ENCODE data around the gene SIPA1.
A peak's percentile ranks its signal among the peaks of the same experiment; 100 is the strongest.
"Not testable (repeated sequence)": the region's sequence is repeated elsewhere in the genome, so short reads cannot be mapped to it uniquely, and the experiment has no call there.

Gene SIPA1

DNA sequence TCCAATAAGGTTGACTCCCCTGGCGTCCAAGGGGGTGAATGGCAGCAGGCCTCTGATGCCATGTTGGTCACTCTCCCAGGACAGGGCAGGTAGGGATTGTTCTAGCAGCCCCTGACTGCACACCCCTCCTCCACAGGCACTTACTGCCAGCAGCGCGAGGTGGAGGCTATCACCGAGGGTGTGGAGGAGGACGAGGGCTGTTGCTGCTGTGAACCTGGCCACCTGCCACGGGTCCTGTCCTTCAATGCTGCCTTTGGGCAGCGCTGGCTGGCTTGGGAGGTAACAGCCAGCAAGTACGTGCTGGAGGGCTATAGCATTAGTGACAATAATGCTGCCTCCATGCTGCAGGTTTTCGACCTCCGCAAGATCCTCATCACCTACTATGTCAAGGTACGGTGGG lies 7.7 kb upstream of the SIPA1 start:
- no peaks in the 10 kb centered on the region for H3K9me3 ChIP-seq (ENCODE audit: control insufficient read depth in 1 of 2, low read length in 2 of 2)
- H3K27me3 ChIP-seq (ENCODE audit: low read depth, low read length) = no peaks in the 10 kb centered on the region
- no peak overlapping the region for H3K27ac ChIP-seq (ENCODE audit: low read length)
- peaks cover 0 to 3% of the 10 kb centered on the region in 2 donors for H3K4me1 ChIP-seq (ENCODE audit: control insufficient read depth in 1 of 2, insufficient read depth in 2 of 2, low read length in 2 of 2)
- peaks cover 70 to 93% of the 10 kb centered on the region in 2 donors for H3K36me3 ChIP-seq (ENCODE audit: control insufficient read depth in 1 of 2, insufficient read depth in 2 of 2, low read length in 2 of 2)
- H3K4me3 ChIP-seq (ENCODE audit: low read depth in 1 of 2, low read length in 2 of 2) = no peak overlapping the region

DNA sequence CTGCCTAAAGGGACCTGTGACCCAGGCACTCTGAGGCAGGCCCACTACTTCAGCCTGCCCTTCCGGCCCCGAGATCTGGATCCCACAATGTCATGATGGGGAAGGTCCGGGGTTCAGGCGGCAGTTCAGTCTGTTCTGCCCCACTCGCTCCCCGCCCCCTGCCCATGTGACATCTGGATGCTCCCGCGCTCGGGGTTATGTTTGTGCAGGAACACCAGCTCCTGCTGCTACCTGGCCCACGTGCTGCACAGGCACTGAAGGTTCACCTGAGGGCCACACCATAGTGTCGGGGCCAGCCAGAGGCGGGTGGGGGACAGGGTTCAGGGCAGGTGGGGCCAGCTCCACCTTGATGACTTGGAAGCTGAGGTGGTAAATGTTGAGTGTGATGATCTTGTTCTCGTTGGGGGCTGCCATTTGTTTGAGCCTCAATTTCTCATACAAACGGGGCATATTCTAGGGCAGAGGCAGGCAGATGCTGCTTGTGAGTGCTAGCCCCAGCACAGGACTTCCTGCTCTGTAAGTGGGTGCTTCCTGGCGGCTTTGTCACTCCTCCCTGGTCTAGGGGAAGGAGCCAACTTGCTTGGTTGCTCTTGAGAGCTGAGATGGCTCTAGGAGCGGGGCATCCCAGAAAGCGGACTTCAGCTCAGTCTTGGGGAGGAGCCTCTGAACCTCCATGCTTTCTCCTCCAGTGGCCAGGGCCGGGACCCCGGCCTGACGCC lies 4.4 kb upstream of the SIPA1 start:
- Histone ChIP-seq H3K36me3 (ENCODE audit: control insufficient read depth in 1 of 2, insufficient read depth in 2 of 2, low read length in 2 of 2) (peaks cover 48 to 83% of the 10 kb centered on the region in 2 donors), H3K9me3 (ENCODE audit: control insufficient read depth in 1 of 2, low read length in 2 of 2) (no peaks in the 10 kb centered on the region), H3K27ac (ENCODE audit: low read length) (no peak overlapping the region)

DNA sequence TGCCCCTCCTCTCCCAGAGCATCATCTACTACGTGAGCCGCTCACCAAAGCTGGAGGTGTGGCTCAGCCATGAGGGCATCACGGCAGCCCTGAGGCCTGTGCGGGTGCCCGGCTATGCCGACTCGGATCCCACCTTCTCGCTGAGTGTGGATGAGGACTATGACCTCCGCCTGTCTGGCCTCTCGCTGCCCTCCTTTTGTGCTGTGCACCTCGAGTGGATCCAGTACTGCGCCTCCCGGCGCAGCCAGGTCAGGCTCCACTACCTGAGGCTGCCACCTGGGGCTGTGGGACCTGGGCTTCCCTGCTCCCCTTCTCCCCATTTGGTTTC lies 3.8 kb upstream of the SIPA1 start:
- H3K36me3 ChIP-seq (ENCODE audit: control insufficient read depth in 1 of 2, insufficient read depth in 2 of 2, low read length in 2 of 2) = peaks cover 45 to 78% of the 10 kb centered on the region in 2 donors
- no peaks in the 10 kb centered on the region for H3K9me3 ChIP-seq (ENCODE audit: control insufficient read depth in 1 of 2, low read length in 2 of 2)
- peaks cover 2 to 21% of the 10 kb centered on the region in 2 donors for H3K4me1 ChIP-seq (ENCODE audit: control insufficient read depth in 1 of 2, insufficient read depth in 2 of 2, low read length in 2 of 2)

More for the DNA sequence above, 4.4 kb upstream of the SIPA1 start:
- Histone ChIP-seq H3K27me3 (ENCODE audit: low read depth, low read length) (no peaks in the 10 kb centered on the region), H3K4me1 (ENCODE audit: control insufficient read depth in 1 of 2, insufficient read depth in 2 of 2, low read length in 2 of 2) (peaks cover 0 to 15% of the 10 kb centered on the region in 2 donors), H3K4me3 (ENCODE audit: low read depth in 1 of 2, low read length in 2 of 2) (no peak overlapping the region)

DNA sequence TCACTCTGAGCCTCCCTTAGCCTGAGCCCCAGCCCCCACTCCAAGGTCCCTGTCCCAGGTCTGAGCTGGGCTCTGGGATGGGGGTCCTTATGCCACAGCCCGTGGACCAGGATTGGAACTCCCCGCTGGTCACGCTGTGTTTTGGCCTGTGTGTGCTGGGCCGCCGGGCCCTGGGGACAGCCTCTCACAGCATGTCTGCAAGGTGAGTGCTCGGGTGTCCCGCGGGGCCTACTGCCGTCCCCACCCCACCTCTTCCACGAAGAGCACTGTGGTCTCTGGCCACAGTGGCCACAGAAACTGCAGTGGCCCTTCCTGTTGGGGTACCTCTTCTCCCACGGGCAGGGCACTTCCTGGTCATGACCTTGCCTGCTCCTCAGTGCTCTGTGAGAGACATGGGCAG lies 3.5 kb upstream of the SIPA1 start:
- no peak overlapping the region for H3K27ac ChIP-seq (ENCODE audit: low read length)
- no peaks in the 10 kb centered on the region for H3K9me3 ChIP-seq (ENCODE audit: control insufficient read depth in 1 of 2, low read length in 2 of 2)
- no peaks in the 10 kb centered on the region for H3K27me3 ChIP-seq (ENCODE audit: low read depth, low read length)
- H3K4me3 ChIP-seq (ENCODE audit: low read depth in 1 of 2, low read length in 2 of 2) = no peak overlapping the region
- H3K4me1 ChIP-seq (ENCODE audit: control insufficient read depth in 1 of 2, insufficient read depth in 2 of 2, low read length in 2 of 2) = peaks cover 2 to 24% of the 10 kb centered on the region in 2 donors
- peaks cover 41 to 74% of the 10 kb centered on the region in 2 donors for H3K36me3 ChIP-seq (ENCODE audit: control insufficient read depth in 1 of 2, insufficient read depth in 2 of 2, low read length in 2 of 2)

More for the DNA sequence above, 3.8 kb upstream of the SIPA1 start:
- Histone ChIP-seq H3K4me3 (ENCODE audit: low read depth in 1 of 2, low read length in 2 of 2) (no peak overlapping the region), H3K27me3 (ENCODE audit: low read depth, low read length) (no peaks in the 10 kb centered on the region), H3K27ac (ENCODE audit: low read length) (no peak overlapping the region)

DNA sequence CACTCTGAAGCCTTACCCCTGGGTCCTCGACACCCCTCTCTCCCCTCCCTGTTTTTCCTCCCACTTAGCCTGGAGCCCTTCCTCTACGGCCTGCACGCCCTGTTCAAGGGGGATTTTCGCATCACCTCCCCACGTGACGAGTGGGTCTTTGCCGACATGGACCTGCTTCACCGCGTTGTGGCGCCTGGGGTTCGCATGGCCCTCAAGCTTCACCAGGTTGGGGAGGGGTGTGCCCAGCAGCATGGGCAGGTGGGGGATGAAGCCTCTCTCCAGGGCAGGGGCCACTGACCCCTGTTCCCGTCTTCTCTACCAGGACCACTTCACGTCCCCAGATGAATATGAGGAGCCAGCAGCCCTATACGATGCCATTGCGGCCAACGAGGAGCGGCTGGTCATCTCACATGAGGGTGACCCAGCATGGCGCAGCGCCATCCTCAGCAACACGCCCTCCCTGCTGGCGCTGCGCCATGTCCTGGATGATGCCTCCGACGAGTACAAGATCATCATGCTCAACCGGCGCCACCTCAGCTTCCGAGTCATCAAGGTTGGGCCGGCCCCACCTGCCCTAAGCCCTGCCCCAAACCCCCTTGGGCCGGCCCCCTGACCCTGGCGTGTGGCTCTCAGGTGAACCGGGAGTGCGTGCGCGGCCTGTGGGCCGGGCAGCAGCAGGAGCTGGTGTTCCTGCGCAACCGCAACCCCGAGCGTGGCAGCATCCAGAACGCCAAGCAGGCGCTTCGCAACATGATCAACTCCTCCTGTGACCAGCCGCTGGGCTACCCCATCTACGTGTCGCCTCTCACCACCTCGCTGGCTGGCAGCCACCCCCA lies 2.8 kb upstream of the SIPA1 start:
- Histone ChIP-seq H3K27me3 (ENCODE audit: low read depth, low read length) (no peaks in the 10 kb centered on the region), H3K4me1 (ENCODE audit: control insufficient read depth in 1 of 2, insufficient read depth in 2 of 2, low read length in 2 of 2) (peaks cover 9 to 31% of the 10 kb centered on the region in 2 donors), H3K9me3 (ENCODE audit: control insufficient read depth in 1 of 2, low read length in 2 of 2) (no peaks in the 10 kb centered on the region), H3K36me3 (ENCODE audit: control insufficient read depth in 1 of 2, insufficient read depth in 2 of 2, low read length in 2 of 2) (peaks cover 34 to 68% of the 10 kb centered on the region in 2 donors), H3K27ac (ENCODE audit: low read length) (no peak overlapping the region), H3K4me3 (ENCODE audit: low read depth in 1 of 2, low read length in 2 of 2) (no peak overlapping the region)

DNA sequence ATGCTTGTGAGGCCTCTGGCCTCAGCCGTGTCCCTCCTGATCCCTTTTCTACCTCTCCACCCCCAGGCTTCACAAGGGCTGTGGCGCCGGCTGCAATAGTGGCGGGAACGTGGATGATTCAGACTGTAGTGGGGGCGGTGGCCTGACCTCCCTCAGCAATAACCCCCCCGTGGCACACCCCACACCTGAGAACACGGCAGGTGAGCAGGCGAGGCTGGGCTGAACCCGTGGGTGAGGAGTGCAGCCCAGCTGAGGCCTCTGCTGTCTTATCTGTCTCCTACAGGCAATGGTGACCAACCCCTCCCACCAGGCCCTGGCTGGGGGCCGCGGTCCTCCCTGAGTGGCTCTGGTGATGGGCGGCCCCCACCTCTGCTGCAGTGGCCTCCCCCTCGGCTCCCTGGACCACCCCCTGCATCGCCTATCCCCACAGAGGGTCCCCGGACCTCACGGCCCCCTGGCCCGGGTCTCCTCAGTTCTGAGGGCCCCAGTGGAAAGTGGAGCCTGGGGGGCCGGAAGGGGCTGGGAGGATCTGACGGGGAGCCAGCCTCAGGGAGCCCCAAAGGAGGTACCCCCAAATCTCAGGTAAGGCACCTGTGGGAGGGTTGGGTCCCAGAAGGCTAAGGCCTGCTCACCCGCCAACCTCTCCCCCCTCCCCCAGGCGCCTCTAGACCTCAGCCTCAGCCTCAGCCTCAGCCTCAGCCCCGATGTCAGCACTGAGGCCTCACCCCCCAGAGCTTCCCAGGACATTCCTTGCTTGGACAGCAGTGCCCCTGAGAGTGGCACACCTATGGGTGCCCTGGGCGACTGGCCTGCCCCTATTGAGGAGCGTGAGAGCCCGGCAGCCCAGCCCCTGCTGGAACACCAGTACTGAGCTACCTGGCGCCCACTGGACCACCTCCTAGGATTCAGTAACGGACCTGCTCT lies 1.5 kb upstream of the SIPA1 start:
- H3K27ac ChIP-seq (ENCODE audit: low read length) = no peak overlapping the region
- H3K9me3 ChIP-seq (ENCODE audit: control insufficient read depth in 1 of 2, low read length in 2 of 2) = no peaks in the 10 kb centered on the region
- H3K27me3 ChIP-seq (ENCODE audit: low read depth, low read length) = no peaks in the 10 kb centered on the region
- H3K36me3 ChIP-seq (ENCODE audit: control insufficient read depth in 1 of 2, insufficient read depth in 2 of 2, low read length in 2 of 2) = peaks cover 24 to 61% of the 10 kb centered on the region in 2 donors
- H3K4me3 ChIP-seq (ENCODE audit: low read depth in 1 of 2, low read length in 2 of 2) = no peak overlapping the region
- H3K4me1 ChIP-seq (ENCODE audit: control insufficient read depth in 1 of 2, insufficient read depth in 2 of 2, low read length in 2 of 2) = peaks cover 11 to 44% of the 10 kb centered on the region in 2 donors

DNA sequence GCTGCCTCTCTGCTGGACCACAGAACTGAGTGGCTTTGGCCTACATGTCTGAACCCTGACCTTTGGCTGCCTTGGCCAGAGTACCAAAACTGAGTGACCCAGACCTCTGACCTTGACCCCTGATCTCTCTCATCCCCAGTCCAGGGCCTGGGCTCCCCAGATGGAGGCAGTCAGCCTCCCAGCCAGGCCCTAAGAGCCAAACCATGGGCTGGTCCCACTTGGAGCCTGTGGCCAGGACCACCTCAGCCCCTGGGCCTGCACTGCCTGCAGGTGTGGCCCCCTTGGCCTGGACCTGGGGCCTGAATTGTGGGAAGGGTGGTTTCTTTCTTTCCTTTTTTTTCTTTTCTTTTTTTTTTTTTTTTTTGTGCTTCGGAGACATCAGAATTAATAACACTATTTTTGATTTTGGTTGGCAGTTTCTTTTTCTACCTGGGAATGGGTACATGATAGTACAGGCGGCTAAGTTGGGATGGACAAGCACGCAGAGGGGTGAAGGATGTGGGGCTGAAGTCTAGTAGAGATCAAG lies 806 bp upstream of the SIPA1 start:
- peak overlapping the region; percentile 56 for H3K27ac ChIP-seq (ENCODE audit: low read length)
- peaks cover 19 to 59% of the 10 kb centered on the region in 2 donors for H3K36me3 ChIP-seq (ENCODE audit: control insufficient read depth in 1 of 2, insufficient read depth in 2 of 2, low read length in 2 of 2)
- no peak overlapping the region for H3K4me3 ChIP-seq (ENCODE audit: low read depth in 1 of 2, low read length in 2 of 2)
- H3K4me1 ChIP-seq (ENCODE audit: control insufficient read depth in 1 of 2, insufficient read depth in 2 of 2, low read length in 2 of 2) = peaks cover 11 to 51% of the 10 kb centered on the region in 2 donors
- no peaks in the 10 kb centered on the region for H3K27me3 ChIP-seq (ENCODE audit: low read depth, low read length)
- no peaks in the 10 kb centered on the region for H3K9me3 ChIP-seq (ENCODE audit: control insufficient read depth in 1 of 2, low read length in 2 of 2)

DNA sequence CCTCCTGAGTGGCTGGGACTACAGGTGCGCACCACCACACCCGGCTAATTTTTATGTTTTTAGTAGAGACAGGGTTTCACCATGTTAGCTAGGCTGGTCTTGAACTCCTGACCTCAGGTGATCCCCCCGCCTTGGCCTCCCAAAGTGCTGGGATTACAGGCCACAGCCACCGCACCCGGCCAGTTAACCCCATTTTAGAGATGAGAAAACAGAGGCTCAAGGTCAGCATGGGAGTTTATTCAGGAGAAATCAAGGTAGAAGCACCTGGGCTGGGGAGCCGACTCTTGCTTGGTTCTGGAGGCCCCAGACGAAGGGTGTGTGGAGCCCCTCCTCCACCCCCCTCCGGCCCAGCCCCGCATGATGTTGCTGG lies 1.3 kb downstream of the SIPA1 start:
- peak overlapping the region; percentile 63 for H3K27ac ChIP-seq (ENCODE audit: low read length)

DNA sequence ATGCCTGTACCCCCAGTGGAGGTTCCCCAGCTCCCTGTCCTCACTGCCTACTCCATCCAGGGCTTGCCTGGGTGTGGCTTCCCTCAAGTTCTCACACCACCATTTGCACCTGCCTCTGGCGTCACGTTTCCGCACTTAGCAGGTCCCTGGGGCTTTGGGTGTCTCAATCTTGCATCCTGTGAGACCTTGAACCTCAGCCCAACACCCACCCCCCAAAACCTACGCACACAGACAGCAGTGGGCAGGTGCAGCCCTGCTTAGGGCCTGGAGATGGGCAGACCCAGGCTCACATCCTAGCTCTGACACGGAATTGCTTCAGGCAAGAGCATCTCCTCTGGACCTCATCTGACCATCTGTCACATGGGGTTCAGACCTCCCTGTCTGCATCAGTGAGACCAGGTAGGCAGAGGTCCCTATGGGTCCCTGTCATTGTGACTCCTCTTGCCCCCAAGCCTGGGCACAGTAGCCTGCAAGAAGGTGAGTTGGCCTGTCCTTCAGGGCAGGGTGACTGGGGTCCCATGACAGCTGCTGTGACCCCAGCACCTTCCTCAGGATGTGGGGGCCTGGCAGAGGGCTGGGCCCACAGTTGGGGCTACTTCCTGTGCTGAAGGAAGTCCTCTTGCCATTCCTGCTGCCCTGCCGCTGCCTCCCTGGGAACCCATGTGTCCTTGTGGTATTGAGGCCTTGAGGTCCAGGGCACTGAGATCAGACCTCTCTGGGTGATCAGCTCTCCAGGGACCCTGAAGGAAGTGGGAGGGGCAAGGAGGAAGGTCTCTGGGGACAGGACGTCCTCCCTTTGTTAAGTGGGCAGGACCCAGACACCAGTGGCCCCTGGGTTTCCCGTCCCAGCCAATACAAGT lies 2.0 kb downstream of the SIPA1 start:
- Histone ChIP-seq H3K4me1 (ENCODE audit: control insufficient read depth in 1 of 2, insufficient read depth in 2 of 2, low read length in 2 of 2) (peaks cover 11 to 51% of the 10 kb centered on the region in 2 donors), H3K4me3 (ENCODE audit: low read depth in 1 of 2, low read length in 2 of 2) (peak overlapping the region in 1 of 2 donors; percentile 87), H3K9me3 (ENCODE audit: control insufficient read depth in 1 of 2, low read length in 2 of 2) (no peaks in the 10 kb centered on the region), H3K27me3 (ENCODE audit: low read depth, low read length) (no peaks in the 10 kb centered on the region), H3K27ac (ENCODE audit: low read length) (peak overlapping the region; percentile 65), H3K36me3 (ENCODE audit: control insufficient read depth in 1 of 2, insufficient read depth in 2 of 2, low read length in 2 of 2) (peaks cover 11 to 52% of the 10 kb centered on the region in 2 donors)

More for the DNA sequence above, 1.3 kb downstream of the SIPA1 start:
- H3K36me3 ChIP-seq (ENCODE audit: control insufficient read depth in 1 of 2, insufficient read depth in 2 of 2, low read length in 2 of 2) = peaks cover 17 to 53% of the 10 kb centered on the region in 2 donors
- H3K4me3 ChIP-seq (ENCODE audit: low read depth in 1 of 2, low read length in 2 of 2) = peak overlapping the region; percentile 64 to 87
- peaks cover 11 to 51% of the 10 kb centered on the region in 2 donors for H3K4me1 ChIP-seq (ENCODE audit: control insufficient read depth in 1 of 2, insufficient read depth in 2 of 2, low read length in 2 of 2)
- H3K9me3 ChIP-seq (ENCODE audit: control insufficient read depth in 1 of 2, low read length in 2 of 2); H3K27me3 ChIP-seq (ENCODE audit: low read depth, low read length): not testable (repeated sequence)
